ENCODE measurements around the gene GPC6. TPM values are rescaled to one million over a fixed set of nuclear protein-coding genes. Genes with fewer than 3 reads are reported as not detected.

Gene GPC6
- polyA plus RNA-seq, 2 of the 4 experiments (the other 2 are of a cell fraction), result 8.0 to 14.4 TPM

DNA sequence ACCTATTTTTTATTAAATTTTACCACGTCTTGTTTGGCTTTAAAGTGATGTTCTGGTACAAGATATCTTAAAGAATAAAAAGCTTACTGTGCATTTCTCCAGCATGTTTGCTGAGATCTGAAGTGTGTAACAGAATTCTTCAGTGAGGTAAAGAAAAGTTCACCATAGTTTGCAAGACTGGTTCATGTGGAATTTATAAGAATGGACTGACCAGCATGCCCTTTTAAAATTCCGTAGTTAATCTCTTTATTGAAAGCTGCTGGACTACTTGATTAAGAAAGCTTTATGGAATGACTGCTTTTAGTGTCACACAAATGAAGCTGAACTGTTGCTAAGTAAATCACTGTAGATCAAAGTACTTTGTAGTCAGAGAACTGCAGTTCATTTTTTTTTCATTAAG, 119.2 kb downstream of the GPC6 start:
- DNase-seq (ENCODE audit: low read depth in 1 of 2, low spot score in 1 of 2) (no peak), ATAC-seq (no peak), FAIRE-seq (no peak)
- CTCF ChIA-PET, result no interaction called here
- WGBS (ENCODE audit: missing lambda C conversion rate), result 34% methylated on average over 2 of the region's 2 CpGs
- POLR2A ChIA-PET, result no interaction called here
- TF ChIP-seq SMC3 (IDR thresholded peaks at IDR 0.05) (no peak), RNF2 (IDR thresholded peaks at IDR 0.05; ENCODE audit: borderline replicate concordance, low read depth) (no peak), SREBF2 (IDR thresholded peaks at IDR 0.05) (no peak), HOXA7 (CRISPR knock-in tag; IDR thresholded peaks at IDR 0.05) (no peak), HOXB13 (CRISPR knock-in tag; IDR thresholded peaks at IDR 0.05; ENCODE audit: low read depth) (no peak), HOXB5 (CRISPR knock-in tag; IDR thresholded peaks at IDR 0.05) (no peak), KDM1A (IDR thresholded peaks at IDR 0.05; ENCODE audit: low read depth) (no peak), NPAS2 (CRISPR knock-in tag; IDR thresholded peaks at IDR 0.05; ENCODE audit: borderline replicate concordance) (no peak), TP53 (CRISPR knock-in tag; IDR thresholded peaks at IDR 0.05) (no peak), NR3C1 (IDR thresholded peaks at IDR 0.05) (no peak)
- TF ChIP-seq, protein P1, sequence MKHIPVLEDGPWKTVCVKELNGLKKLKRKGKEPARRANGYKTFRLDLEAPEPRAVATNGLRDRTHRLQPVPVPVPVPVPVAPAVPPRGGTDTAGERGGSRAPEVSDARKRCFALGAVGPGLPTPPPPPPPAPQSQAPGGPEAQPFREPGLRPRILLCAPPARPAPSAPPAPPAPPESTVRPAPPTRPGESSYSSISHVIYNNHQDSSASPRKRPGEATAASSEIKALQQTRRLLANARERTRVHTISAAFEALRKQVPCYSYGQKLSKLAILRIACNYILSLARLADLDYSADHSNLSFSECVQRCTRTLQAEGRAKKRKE (CRISPR knock-in tag; IDR thresholded peaks at IDR 0.05; ENCODE audit: low read depth), result no peak
- no peak overlapping the region for H3K27ac ChIP-seq
- no peaks in the 10 kb centered on the region for H3K4me1 ChIP-seq
- no peak overlapping the region for H3K4me3 ChIP-seq
- H3K4me2 ChIP-seq, result no peak overlapping the region
- H3K9me3 ChIP-seq, result no peaks in the 10 kb centered on the region

DNA sequence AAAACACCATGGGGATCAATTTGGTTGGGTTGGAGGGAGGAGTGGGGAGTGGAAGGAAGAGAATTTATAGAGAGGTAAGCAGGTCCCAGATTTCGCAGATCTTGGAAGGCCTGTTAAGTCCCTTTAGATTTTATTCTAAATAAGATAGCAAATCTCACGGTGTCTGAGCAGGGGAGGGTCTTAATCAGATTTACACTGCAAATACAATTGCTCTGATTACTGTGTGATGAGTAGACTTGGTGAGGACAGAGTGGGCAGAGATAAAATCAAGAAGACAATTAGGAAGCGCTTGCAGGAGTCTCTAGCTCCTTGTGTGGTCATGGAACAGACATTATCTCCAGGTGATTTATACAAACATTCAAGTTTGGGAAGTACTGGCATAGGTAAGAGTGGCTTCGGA, 126.0 kb downstream of the GPC6 start:
- no peak for FAIRE-seq
- H3K27ac ChIP-seq, result no peak overlapping the region
- POLR2A ChIA-PET, result no interaction called here
- WGBS (ENCODE audit: missing lambda C conversion rate), result 46% methylated on average over 4 of the region's 4 CpGs
- H3K4me2 ChIP-seq, result no peak overlapping the region
- TF ChIP-seq ZNF302 (CRISPR knock-in tag; IDR thresholded peaks at IDR 0.05), result no peak
- no peak for TF ChIP-seq EP300 (IDR thresholded peaks at IDR 0.05)
- TF ChIP-seq, protein P2, sequence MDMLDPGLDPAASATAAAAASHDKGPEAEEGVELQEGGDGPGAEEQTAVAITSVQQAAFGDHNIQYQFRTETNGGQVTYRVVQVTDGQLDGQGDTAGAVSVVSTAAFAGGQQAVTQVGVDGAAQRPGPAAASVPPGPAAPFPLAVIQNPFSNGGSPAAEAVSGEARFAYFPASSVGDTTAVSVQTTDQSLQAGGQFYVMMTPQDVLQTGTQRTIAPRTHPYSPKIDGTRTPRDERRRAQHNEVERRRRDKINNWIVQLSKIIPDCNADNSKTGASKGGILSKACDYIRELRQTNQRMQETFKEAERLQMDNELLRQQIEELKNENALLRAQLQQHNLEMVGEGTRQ (IDR thresholded peaks at IDR 0.05), result no peak
- no peak for TF ChIP-seq FOXS1 (CRISPR knock-in tag; IDR thresholded peaks at IDR 0.05)
- TF ChIP-seq NR3C1 (IDR thresholded peaks at IDR 0.05), result no peak
- no peak for TF ChIP-seq KDM5A (IDR thresholded peaks at IDR 0.05)
- no peak for TF ChIP-seq RFX5 (IDR thresholded peaks at IDR 0.05)
- TF ChIP-seq, protein P3, sequence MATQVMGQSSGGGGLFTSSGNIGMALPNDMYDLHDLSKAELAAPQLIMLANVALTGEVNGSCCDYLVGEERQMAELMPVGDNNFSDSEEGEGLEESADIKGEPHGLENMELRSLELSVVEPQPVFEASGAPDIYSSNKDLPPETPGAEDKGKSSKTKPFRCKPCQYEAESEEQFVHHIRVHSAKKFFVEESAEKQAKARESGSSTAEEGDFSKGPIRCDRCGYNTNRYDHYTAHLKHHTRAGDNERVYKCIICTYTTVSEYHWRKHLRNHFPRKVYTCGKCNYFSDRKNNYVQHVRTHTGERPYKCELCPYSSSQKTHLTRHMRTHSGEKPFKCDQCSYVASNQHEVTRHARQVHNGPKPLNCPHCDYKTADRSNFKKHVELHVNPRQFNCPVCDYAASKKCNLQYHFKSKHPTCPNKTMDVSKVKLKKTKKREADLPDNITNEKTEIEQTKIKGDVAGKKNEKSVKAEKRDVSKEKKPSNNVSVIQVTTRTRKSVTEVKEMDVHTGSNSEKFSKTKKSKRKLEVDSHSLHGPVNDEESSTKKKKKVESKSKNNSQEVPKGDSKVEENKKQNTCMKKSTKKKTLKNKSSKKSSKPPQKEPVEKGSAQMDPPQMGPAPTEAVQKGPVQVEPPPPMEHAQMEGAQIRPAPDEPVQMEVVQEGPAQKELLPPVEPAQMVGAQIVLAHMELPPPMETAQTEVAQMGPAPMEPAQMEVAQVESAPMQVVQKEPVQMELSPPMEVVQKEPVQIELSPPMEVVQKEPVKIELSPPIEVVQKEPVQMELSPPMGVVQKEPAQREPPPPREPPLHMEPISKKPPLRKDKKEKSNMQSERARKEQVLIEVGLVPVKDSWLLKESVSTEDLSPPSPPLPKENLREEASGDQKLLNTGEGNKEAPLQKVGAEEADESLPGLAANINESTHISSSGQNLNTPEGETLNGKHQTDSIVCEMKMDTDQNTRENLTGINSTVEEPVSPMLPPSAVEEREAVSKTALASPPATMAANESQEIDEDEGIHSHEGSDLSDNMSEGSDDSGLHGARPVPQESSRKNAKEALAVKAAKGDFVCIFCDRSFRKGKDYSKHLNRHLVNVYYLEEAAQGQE (IDR thresholded peaks at IDR 0.05), result no peak
- no peak for TF ChIP-seq FOSL2 (IDR thresholded peaks at IDR 0.05)
- TF ChIP-seq FOSL2 (CRISPR knock-in tag; IDR thresholded peaks at IDR 0.05), result no peak
- TF ChIP-seq EHF (CRISPR knock-in tag; IDR thresholded peaks at IDR 0.05), result no peak
- TF ChIP-seq ZFP36 (IDR thresholded peaks at IDR 0.05; ENCODE audit: borderline replicate concordance, partially characterized antibody), result no peak
- no peak for TF ChIP-seq JUN (IDR thresholded peaks at IDR 0.05)
- no peak for TF ChIP-seq HOXB5 (CRISPR knock-in tag; IDR thresholded peaks at IDR 0.05)
- ATAC-seq, result no peak
- no peaks in the 10 kb centered on the region for H3K4me1 ChIP-seq
- CTCF ChIA-PET, result no interaction called here
- DNase-seq (ENCODE audit: low read depth in 1 of 2, low spot score in 1 of 2), result no peak
- H3K9me3 ChIP-seq, result no peaks in the 10 kb centered on the region
- H3K4me3 ChIP-seq, result no peak overlapping the region

Data from A549 (cell line).